ENCODE measurements around the gene ANKS4B. TPM values are rescaled to one million over a fixed set of nuclear protein-coding genes. Genes with fewer than 3 reads are reported as not detected.

Gene ANKS4B
- total RNA-seq, 1 donor from 2014 or later: not detected

DNA sequence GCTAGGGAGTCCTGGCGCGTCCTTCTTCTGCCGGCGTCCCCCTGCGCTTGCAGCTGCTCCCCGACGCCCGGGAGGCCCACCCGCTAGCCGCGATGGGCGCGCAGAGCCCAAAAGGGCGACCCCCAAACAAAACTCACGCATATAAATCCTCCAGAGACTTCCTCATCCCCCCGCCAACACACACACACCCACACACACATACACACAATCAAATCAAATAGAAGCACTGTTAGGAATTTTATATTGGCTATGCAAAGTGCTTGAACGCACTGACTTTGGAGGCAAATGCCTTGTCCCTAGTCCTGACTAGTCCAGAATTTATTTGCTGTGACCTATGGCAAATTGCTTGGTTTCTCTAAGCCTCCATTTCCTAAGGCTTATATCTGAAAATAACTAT lies 68.4 kb downstream of the ANKS4B start:
- no peaks in the 10 kb centered on the region for H3K36me3 Mint-ChIP-seq (ENCODE audit: low read depth, unreplicated experiment)
- H3K27me3 Mint-ChIP-seq (ENCODE audit: unreplicated experiment): no peaks in the 10 kb centered on the region
- DNase-seq (ENCODE audit: low spot score): no peak
- no peaks in the 10 kb centered on the region for H3K9me3 Mint-ChIP-seq (ENCODE audit: unreplicated experiment)
- H3K27ac Mint-ChIP-seq (ENCODE audit: unreplicated experiment): no peak overlapping the region
- H3K4me1 Mint-ChIP-seq (ENCODE audit: unreplicated experiment): peaks cover 14% of the 10 kb centered on the region
- TF ChIP-seq, protein P1, sequence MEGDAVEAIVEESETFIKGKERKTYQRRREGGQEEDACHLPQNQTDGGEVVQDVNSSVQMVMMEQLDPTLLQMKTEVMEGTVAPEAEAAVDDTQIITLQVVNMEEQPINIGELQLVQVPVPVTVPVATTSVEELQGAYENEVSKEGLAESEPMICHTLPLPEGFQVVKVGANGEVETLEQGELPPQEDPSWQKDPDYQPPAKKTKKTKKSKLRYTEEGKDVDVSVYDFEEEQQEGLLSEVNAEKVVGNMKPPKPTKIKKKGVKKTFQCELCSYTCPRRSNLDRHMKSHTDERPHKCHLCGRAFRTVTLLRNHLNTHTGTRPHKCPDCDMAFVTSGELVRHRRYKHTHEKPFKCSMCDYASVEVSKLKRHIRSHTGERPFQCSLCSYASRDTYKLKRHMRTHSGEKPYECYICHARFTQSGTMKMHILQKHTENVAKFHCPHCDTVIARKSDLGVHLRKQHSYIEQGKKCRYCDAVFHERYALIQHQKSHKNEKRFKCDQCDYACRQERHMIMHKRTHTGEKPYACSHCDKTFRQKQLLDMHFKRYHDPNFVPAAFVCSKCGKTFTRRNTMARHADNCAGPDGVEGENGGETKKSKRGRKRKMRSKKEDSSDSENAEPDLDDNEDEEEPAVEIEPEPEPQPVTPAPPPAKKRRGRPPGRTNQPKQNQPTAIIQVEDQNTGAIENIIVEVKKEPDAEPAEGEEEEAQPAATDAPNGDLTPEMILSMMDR (IDR thresholded peaks at IDR 0.05; ENCODE audit: unreplicated experiment): no peak
- H3K4me3 Mint-ChIP-seq (ENCODE audit: unreplicated experiment): peak overlapping the region; percentile 85

DNA sequence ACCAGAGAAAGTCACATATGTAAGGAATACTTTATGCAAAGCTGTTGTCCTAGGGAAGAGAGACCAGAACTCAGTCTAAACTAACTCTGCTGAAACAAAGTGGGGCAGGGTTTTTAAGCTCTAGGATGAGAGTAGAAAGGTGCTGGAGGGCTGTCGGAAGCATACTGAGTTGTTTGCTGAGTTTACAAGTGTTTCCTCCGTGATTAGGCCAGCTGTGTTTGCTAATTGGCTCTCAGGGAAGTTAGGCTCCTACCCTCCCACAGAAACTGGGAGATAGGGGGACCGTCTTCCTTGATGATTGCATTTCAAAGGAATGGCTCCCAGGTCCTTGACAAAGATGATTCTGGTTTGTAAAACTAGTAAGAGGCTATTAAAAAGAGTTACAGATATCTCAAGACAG lies 69.0 kb downstream of the ANKS4B start:
- peak overlapping the region; percentile 85 for H3K4me3 Mint-ChIP-seq (ENCODE audit: unreplicated experiment)
- H3K4me1 Mint-ChIP-seq (ENCODE audit: unreplicated experiment): peaks cover 14% of the 10 kb centered on the region
- no peaks in the 10 kb centered on the region for H3K36me3 Mint-ChIP-seq (ENCODE audit: low read depth, unreplicated experiment)
- H3K9me3 Mint-ChIP-seq (ENCODE audit: unreplicated experiment): no peaks in the 10 kb centered on the region
- H3K27me3 Mint-ChIP-seq (ENCODE audit: unreplicated experiment): no peaks in the 10 kb centered on the region
- TF ChIP-seq, protein P1 (IDR thresholded peaks at IDR 0.05; ENCODE audit: unreplicated experiment): no peak
- H3K27ac Mint-ChIP-seq (ENCODE audit: unreplicated experiment): no peak overlapping the region
- no peak for DNase-seq (ENCODE audit: low spot score)

DNA sequence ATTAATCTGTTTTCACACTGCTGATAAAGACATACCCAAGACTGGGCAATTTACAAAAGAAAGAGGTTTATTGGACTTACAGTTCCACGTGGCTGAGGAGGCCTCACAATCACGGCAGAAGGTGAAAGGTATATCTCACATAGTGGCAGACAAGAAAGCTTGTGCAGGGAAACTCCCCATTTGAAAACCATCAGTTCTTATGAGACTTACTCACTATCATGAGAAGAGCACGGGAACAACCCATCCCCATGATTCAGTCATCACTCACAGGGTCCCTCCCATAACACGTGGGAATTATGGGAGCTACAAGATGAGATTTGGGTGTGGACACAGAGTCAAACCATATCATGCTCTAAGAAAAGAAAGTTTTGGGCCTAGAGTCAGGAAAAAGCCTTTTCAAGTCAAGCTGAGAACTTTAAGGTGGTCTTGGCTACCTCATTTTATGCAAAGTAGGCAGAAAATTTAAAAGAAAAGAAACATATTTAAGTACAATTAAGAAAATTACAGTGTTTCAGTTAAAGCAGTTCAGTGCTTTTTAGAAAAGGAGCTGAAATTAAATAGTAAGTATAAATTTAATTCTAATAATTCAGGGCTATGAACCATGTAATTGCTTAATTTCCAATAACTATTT lies 69.5 kb downstream of the ANKS4B start:
- no peaks in the 10 kb centered on the region for H3K36me3 Mint-ChIP-seq (ENCODE audit: low read depth, unreplicated experiment)
- no peaks in the 10 kb centered on the region for H3K27me3 Mint-ChIP-seq (ENCODE audit: unreplicated experiment)
- H3K4me3 Mint-ChIP-seq (ENCODE audit: unreplicated experiment): no peak overlapping the region
- no peak for DNase-seq (ENCODE audit: low spot score)
- TF ChIP-seq, protein P1 (IDR thresholded peaks at IDR 0.05; ENCODE audit: unreplicated experiment): no peak
- H3K4me1 Mint-ChIP-seq (ENCODE audit: unreplicated experiment): peaks cover 14% of the 10 kb centered on the region
- H3K27ac Mint-ChIP-seq (ENCODE audit: unreplicated experiment): no peak overlapping the region
- H3K9me3 Mint-ChIP-seq (ENCODE audit: unreplicated experiment): no peaks in the 10 kb centered on the region

Other genes starting within 250 kb of the ANKS4B start
- 0.05 TPM for gene DNAH3, start 82.9 kb upstream of the ANKS4B start, total RNA-seq (ENCODE audit: unreplicated experiment)
- 27.9 TPM for gene LDAF1, start 75.0 kb upstream of the ANKS4B start, total RNA-seq (ENCODE audit: unreplicated experiment)
- 4.1 TPM for gene ZP2, start 22.1 kb upstream of the ANKS4B start, total RNA-seq (ENCODE audit: unreplicated experiment)
- 3.7 TPM for gene CRYM, start 44.6 kb downstream of the ANKS4B start, total RNA-seq (ENCODE audit: unreplicated experiment)

Measured in endothelial cell (in vitro differentiated cells).